Esophagus squamous epithelium (tissue), 5 donors: ENCODE data around the gene CFAP206. TPM values are rescaled to one million over a fixed set of nuclear protein-coding genes. Genes with fewer than 3 reads are reported as not detected.

Experiments used
- DNase-seq: peaks from one replicate; lab custom pipeline; 2025; lab: John Stamatoyannopoulos, UW
- H3K27ac ChIP-seq, 4 donors: fragments of 200-600 bp; sonication (generic); one replicate each; pipeline ENCODE4 v1.5.1; 2016 to 2019; ENCODE audit warnings: mild to moderate bottlenecking in 1 of 4
- H3K27me3 ChIP-seq, 4 donors: fragments of 200-600 bp; sonication (generic); 1 replicate in 3 of 4; 2 replicates in 1 of 4; pipeline versions ENCODE4 v1.5.1 to v1.6.0; 2017 to 2021; ENCODE audit warnings: antibody characterized with exemption in 1 of 4
- H3K36me3 ChIP-seq, 3 donors: fragments of 200-600 bp; sonication (generic); one replicate each; pipeline ENCODE4 v1.5.1; 2016 to 2019
- H3K4me1 ChIP-seq, 3 donors: fragments of 200-600 bp; sonication (generic); one replicate each; pipeline ENCODE4 v1.5.1; 2017 to 2019
- H3K4me3 ChIP-seq, 4 donors: fragments of 200-600 bp; sonication (generic); 1 replicate in 3 of 4; 2 replicates in 1 of 4; pipeline ENCODE4 v1.5.1; 2016 to 2019; ENCODE audit warnings: mild to moderate bottlenecking in 2 of 4, moderate library complexity in 1 of 4
- H3K9me3 ChIP-seq, 3 donors: fragments of 200-600 bp; sonication (generic); one replicate each; pipeline ENCODE4 v1.5.1; 2016 to 2019
- CTCF ChIP-seq, 6 experiments: fragments of 450-650 bp in 4 of 6; fragments of 200-600 bp in 2 of 6; sonication (generic) in 2 of 6; IDR thresholded peaks; one replicate each; pipeline ENCODE4 v1.5.1; 2016 to 2019; ENCODE audit warnings: antibody characterized with exemption in 6 of 6, mild to moderate bottlenecking in 4 of 6, moderate library complexity in 4 of 6
- POLR2A ChIP-seq, 4 donors: fragments of 450-650 bp; IDR thresholded peaks; one replicate each; pipeline ENCODE4 v1.6.1; 2017; ENCODE audit warnings: antibody characterized with exemption in 4 of 4, mild to moderate bottlenecking in 4 of 4, moderate library complexity in 3 of 4
- WGBS, 2 donors: methylation state at CpG; one replicate each; pipeline ENCODE4 v1.1.5; 2018; 5-methylcytosine and 5-hydroxymethylcytosine counted together
- intact Hi-C: fragments of 100-400 bp; cut with DNase I; formaldehyde crosslinking; loops from one replicate; pipeline ENCODE4 v1.15.0; 2022
- total RNA-seq, 4 donors: library from RNA; depleted of rRNA; stranded (reverse); fragments of >200 nt; gene quantifications; one replicate each; pipeline ENCODE4 v1.1.0, GENCODE V29; 2016
- donor health status: DM: yes; HTN: yes; CAD: no.

CFAP206 gene
- total RNA-seq, 4 donors from 2014 or later, result 0.26 TPM; not detected in 3

GRCh38 chr6:87472525-87473418, 65.0 kb downstream of the CFAP206 start, which contains the start of gene SLC35A1:
TSS of gene SLC35A1 (plus strand) at chr6:87472974. CDS start at chr6:87473004, 30 bp downstream.
- H3K4me1 ChIP-seq, result peaks cover 0 to 19% (median 0%) of the 10 kb centered on the region in 3 donors
- 0% methylated on average over 9 to 12 of the region's 70 CpGs for WGBS, 2 donors
- H3K27me3 ChIP-seq, result no peaks in the 10 kb centered on the region
- TF ChIP-seq POLR2A (IDR thresholded peaks at IDR 0.05) (peak in 2 of 4 donors; percentile 54 to 78), CTCF (IDR thresholded peaks at IDR 0.05) (peak in 5 of 6 experiments; percentile 18 to 46 (median 29))
- peak within 1 kb of the TSS; percentile 89 to 97 (median 95) for H3K27ac ChIP-seq
- peak within 1 kb of the TSS; percentile 72 to 97 (median 94) for H3K4me3 ChIP-seq
- H3K36me3 ChIP-seq, result peaks cover 0 to 5% (median 0%) of the 10 kb centered on the region in 3 donors
- no peaks in the 10 kb centered on the region for H3K9me3 ChIP-seq
- intact Hi-C loops, result no loop called here
- DNase-seq, result peak; percentile 24

- no peak for TF ChIP-seq POLR2A (IDR thresholded peaks at IDR 0.05)
- TF ChIP-seq CTCF (IDR thresholded peaks at IDR 0.05), result no peak
- intact Hi-C loops, result no loop called here
- 1 to 2% methylated on average over 14 to 15 of the region's 15 CpGs for WGBS, 2 donors
- Histone ChIP-seq H3K36me3 (peaks cover 0 to 12% (median 0%) of the 10 kb centered on the region in 3 donors), H3K9me3 (no peaks in the 10 kb centered on the region), H3K4me1 (peaks cover 0 to 19% (median 0%) of the 10 kb centered on the region in 3 donors), H3K27ac (peak overlapping the region; percentile 89 to 97 (median 95)), H3K4me3 (peak overlapping the region; percentile 72 to 97 (median 94)), H3K27me3 (no peaks in the 10 kb centered on the region)
- DNase-seq, result no peak
These were observed 65.7 kb downstream of the CFAP206 start for GRCh38 chr6:87473419-87473903.

- intact Hi-C loops, result no loop called here
- 82 to 85% methylated on average over 3 of the region's 3 CpGs for WGBS, 2 donors
- Histone ChIP-seq H3K4me3 (no peak overlapping the region), H3K27me3 (no peaks in the 10 kb centered on the region), H3K4me1 (no peaks in the 10 kb centered on the region), H3K27ac (no peak overlapping the region), H3K9me3 (peaks cover 0 to 15% (median 12%) of the 10 kb centered on the region in 3 donors), H3K36me3 (peaks cover 0 to 42% (median 0%) of the 10 kb centered on the region in 3 donors)
- DNase-seq, result no peak
- TF ChIP-seq CTCF (IDR thresholded peaks at IDR 0.05), result no peak
- TF ChIP-seq POLR2A (IDR thresholded peaks at IDR 0.05), result no peak
These were observed 74.2 kb downstream of the CFAP206 start for GRCh38 chr6:87481931-87482330.

- TF ChIP-seq POLR2A (IDR thresholded peaks at IDR 0.05) (no peak), CTCF (IDR thresholded peaks at IDR 0.05) (no peak)
- DNase-seq, result no peak
- Histone ChIP-seq H3K4me3 (no peak overlapping the region), H3K4me1 (no peaks in the 10 kb centered on the region), H3K36me3 (peaks cover 0 to 41% (median 0%) of the 10 kb centered on the region in 3 donors), H3K9me3 (peaks cover 0 to 15% (median 12%) of the 10 kb centered on the region in 3 donors), H3K27ac (no peak overlapping the region), H3K27me3 (no peaks in the 10 kb centered on the region)
- WGBS, 2 donors, result 83 to 84% methylated on average over 4 of the region's 4 CpGs
- intact Hi-C loops, result no loop called here
These were observed 74.6 kb downstream of the CFAP206 start for GRCh38 chr6:87482366-87482765.

- no peaks in the 10 kb centered on the region for H3K4me1 ChIP-seq
- H3K27me3 ChIP-seq, result no peaks in the 10 kb centered on the region
- DNase-seq, result no peak
- WGBS, 2 donors, result 82 to 92% methylated on average over 5 to 8 of the region's 9 CpGs
- no peak overlapping the region for H3K27ac ChIP-seq
- H3K9me3 ChIP-seq, result peaks cover 0 to 15% (median 12%) of the 10 kb centered on the region in 3 donors
- TF ChIP-seq CTCF (IDR thresholded peaks at IDR 0.05) (no peak), POLR2A (IDR thresholded peaks at IDR 0.05) (no peak)
- H3K4me3 ChIP-seq, result no peak overlapping the region
- H3K36me3 ChIP-seq, result peaks cover 0 to 26% (median 0%) of the 10 kb centered on the region in 3 donors
- intact Hi-C loops, result no loop called here
These were observed 76.2 kb downstream of the CFAP206 start for GRCh38 chr6:87483929-87484328.
